H9 (cell line): ENCODE results near the gene PRKAG2. TPM values are rescaled to one million over a fixed set of nuclear protein-coding genes. Genes with fewer than 3 reads are reported as not detected.
A peak's percentile ranks its signal among the peaks of the same experiment; 100 is the strongest.

Experiments
- DNase-seq: peaks from one replicate; pipeline ENCODE4 v3.0.0-alpha.2; 2017
- H2AFZ ChIP-seq: one replicate; pipeline ENCODE4 v1.6.1; 2013; ENCODE audit warnings: mild to moderate bottlenecking, low read length, control low read depth, moderate library complexity
- H2AK5ac ChIP-seq: 2 replicates; pipeline ENCODE4 v1.6.1; 2013; ENCODE audit warnings: low read length, control low read depth, mixed read lengths; ENCODE audit not compliant: insufficient read length
- H2BK120ac ChIP-seq: one replicate; pipeline ENCODE4 v1.6.1; 2013; ENCODE audit warnings: low read depth, mild to moderate bottlenecking, low read length, control low read depth, inconsistent platforms; ENCODE audit not compliant: poor library complexity, severe bottlenecking
- H2BK12ac ChIP-seq: 2 replicates; pipeline ENCODE4 v1.6.1; 2013; ENCODE audit warnings: low read length, control low read depth, mixed read lengths, low read depth; ENCODE audit not compliant: insufficient read length
- H2BK15ac ChIP-seq: 2 replicates; pipeline ENCODE4 v1.6.1; 2013; ENCODE audit warnings: low read depth, low read length, control low read depth
- H2BK20ac ChIP-seq: one replicate; pipeline ENCODE4 v1.6.1; 2013; ENCODE audit warnings: low read depth, mild to moderate bottlenecking, low read length, control low read depth, inconsistent platforms; ENCODE audit not compliant: poor library complexity, severe bottlenecking
- H2BK5ac ChIP-seq: 2 replicates; pipeline ENCODE4 v1.6.1; 2013; ENCODE audit warnings: low read length, control low read depth, mixed read lengths; ENCODE audit not compliant: insufficient read length
- H3K14ac ChIP-seq: 2 replicates; pipeline ENCODE4 v1.6.1; 2013; ENCODE audit warnings: low read length, control low read depth; ENCODE audit not compliant: insufficient read depth
- H3K18ac ChIP-seq: 2 replicates; pipeline ENCODE4 v1.6.1; 2013; ENCODE audit warnings: low read depth, mild to moderate bottlenecking, mixed read lengths, low read length, control low read depth; ENCODE audit not compliant: insufficient read length
- H3K23ac ChIP-seq: 2 replicates; pipeline ENCODE4 v1.6.1; 2013; ENCODE audit warnings: low read length, control low read depth, mixed read lengths, low read depth; ENCODE audit not compliant: insufficient read length
- H3K23me2 ChIP-seq: 2 replicates; pipeline ENCODE4 v1.6.1; 2013; ENCODE audit warnings: low read depth, mild to moderate bottlenecking, mixed read lengths, low read length, control low read depth; ENCODE audit not compliant: insufficient read length, poor library complexity, severe bottlenecking
- H3K27ac ChIP-seq: 2 replicates; pipeline ENCODE4 v1.5.1; 2013; ENCODE audit warnings: low read length, control low read depth, mixed read lengths, low read depth; ENCODE audit not compliant: insufficient read length
- H3K27me3 ChIP-seq: 2 replicates; pipeline ENCODE4 v1.6.1; 2013; ENCODE audit warnings: low read length, control low read depth, inconsistent platforms; ENCODE audit not compliant: insufficient read depth
- H3K4ac ChIP-seq: 2 replicates; pipeline ENCODE4 v1.6.1; 2013; ENCODE audit warnings: low read depth, mild to moderate bottlenecking, control low read depth, inconsistent platforms, low read length, moderate library complexity
- H3K4me1 ChIP-seq: 2 replicates; pipeline ENCODE4 v1.6.1; 2013; ENCODE audit warnings: low read length, control low read depth, inconsistent platforms; ENCODE audit not compliant: insufficient read depth
- H3K4me2 ChIP-seq: 2 replicates; pipeline ENCODE4 v1.6.1; 2013; ENCODE audit warnings: low read length, control low read depth, mixed read lengths; ENCODE audit not compliant: insufficient read length, insufficient read depth
- H3K56ac ChIP-seq: 2 replicates; pipeline ENCODE4 v1.6.1; 2013; ENCODE audit warnings: low read depth, mild to moderate bottlenecking, mixed read lengths, low read length, control low read depth; ENCODE audit not compliant: insufficient read length
- H3K79me1 ChIP-seq: 2 replicates; pipeline ENCODE4 v1.6.1; 2013; ENCODE audit warnings: low read depth, mild to moderate bottlenecking, moderate library complexity, low read length, control low read depth, inconsistent platforms; ENCODE audit not compliant: insufficient read depth, poor library complexity, severe bottlenecking
- H3K79me2 ChIP-seq: 2 replicates; pipeline ENCODE4 v1.6.1; 2013; ENCODE audit warnings: low read length, control low read depth, inconsistent platforms; ENCODE audit not compliant: insufficient read depth
- H3K9ac ChIP-seq: 2 replicates; pipeline ENCODE4 v1.6.1; 2013; ENCODE audit warnings: low read length, control low read depth, mixed read lengths; ENCODE audit not compliant: insufficient read length; ENCODE audit errors: extremely low read depth
- H3K9me3 ChIP-seq: one replicate; pipeline ENCODE4 v1.6.1; 2013; ENCODE audit warnings: low read depth, low read length, inconsistent platforms; ENCODE audit not compliant: control insufficient read depth
- H3T11ph ChIP-seq: one replicate; pipeline ENCODE4 v1.6.1; 2013; ENCODE audit warnings: mild to moderate bottlenecking, low read length, control low read depth, inconsistent platforms
- H4K20me1 ChIP-seq: one replicate; pipeline ENCODE4 v1.6.1; 2013; ENCODE audit not compliant: control insufficient read depth, insufficient read length, insufficient read depth
- H4K5ac ChIP-seq: 2 replicates; pipeline ENCODE4 v1.6.1; 2013; ENCODE audit warnings: low read depth, mild to moderate bottlenecking, mixed read lengths, low read length, control low read depth; ENCODE audit not compliant: insufficient read length
- H4K8ac ChIP-seq: replicated peaks from 2 replicates; pipeline ENCODE4 v1.6.1; 2013; ENCODE audit warnings: low read length, control low read depth, mixed read lengths, low read depth; ENCODE audit not compliant: insufficient read length
- H4K91ac ChIP-seq: 2 replicates; pipeline ENCODE4 v1.6.1; 2013; ENCODE audit warnings: low read depth, mild to moderate bottlenecking, moderate library complexity, mixed read lengths, low read length, control low read depth; ENCODE audit not compliant: insufficient read length
- H3K27ac Mint-ChIP-seq, 3 experiments: 2 replicates in 2 of 3; 3 replicates in 1 of 3; pipeline ENCODE4 v1.8.0; 2020 to 2021; ENCODE audit warnings: mixed read lengths in 3 of 3, mild to moderate bottlenecking in 1 of 3, moderate library complexity in 1 of 3
- H3K27me3 Mint-ChIP-seq: 2 replicates; pipeline ENCODE4 v1.8.0; 2021; ENCODE audit warnings: low read depth, mild to moderate bottlenecking, moderate library complexity, mixed read lengths
- H3K36me3 Mint-ChIP-seq, 3 experiments: 2 replicates in 2 of 3; 3 replicates in 1 of 3; pipeline ENCODE4 v1.8.0; 2020 to 2021; ENCODE audit warnings: low read depth in 3 of 3, mixed read lengths in 3 of 3; ENCODE audit not compliant: insufficient read depth in 1 of 3
- H3K4me1 Mint-ChIP-seq, 2 experiments: 2 replicates each; pipeline ENCODE4 v1.8.0; 2020; ENCODE audit warnings: mixed read lengths in 2 of 2
- H3K4me3 Mint-ChIP-seq, 2 experiments: 2 replicates in 1 of 2; 3 replicates in 1 of 2; pipeline ENCODE4 v1.8.0; 2020 to 2021; ENCODE audit warnings: mild to moderate bottlenecking in 2 of 2, mixed read lengths in 2 of 2, moderate library complexity in 1 of 2
- H3K9me3 Mint-ChIP-seq, 2 experiments: 2 replicates in 1 of 2; 3 replicates in 1 of 2; pipeline ENCODE4 v1.8.0; 2020; ENCODE audit warnings: mild to moderate bottlenecking in 2 of 2, mixed read lengths in 2 of 2, moderate library complexity in 1 of 2
- CTCF ChIP-seq: fragments of 200-600 bp; sonication (generic); conservative IDR thresholded peaks from 3 replicates; pipeline ENCODE4 v1.8.0; 2021; ENCODE audit warnings: antibody characterized with exemption, mild to moderate bottlenecking
- WGBS: extraction: QIAGEN DNeasy Blood & Tissue Kit; methylation state at CpG from one replicate; pipeline ENCODE4 v1.1.7; 2013; ENCODE audit warnings: missing lambda C conversion rate, low lambda C conversion rate, mixed read lengths; ENCODE audit not compliant: insufficient read length; ENCODE audit errors: extremely low coverage; 5-methylcytosine and 5-hydroxymethylcytosine counted together
- total RNA-seq: library from RNA; stranded (reverse); gene quantifications from 2 replicates; pipeline ENCODE4 v1.2.1, GENCODE V29; 2021

The PRKAG2 gene
- total RNA-seq, 1 experiment from 2014 or later: 11.8 TPM

GRCh38 chr7:151849008-151849878 is 27.7 kb downstream of the PRKAG2 start:
- Histone ChIP-seq H4K8ac (no peak overlapping the region), H3T11ph (no peak overlapping the region), H3K27ac (no peak overlapping the region), H3K79me1 (no peaks in the 10 kb centered on the region), H2AK5ac (no peak overlapping the region), H3K9ac (no peak overlapping the region), H3K4ac (no peak overlapping the region), H3K79me2 (no peaks in the 10 kb centered on the region), H4K91ac (no peak overlapping the region), H3K56ac (no peak overlapping the region), H2BK5ac (no peak overlapping the region), H3K23ac (no peak overlapping the region), H3K9me3 (no peaks in the 10 kb centered on the region), H4K20me1 (no peaks in the 10 kb centered on the region), H3K23me2 (no peaks in the 10 kb centered on the region), H2BK120ac (no peak overlapping the region), H3K18ac (no peak overlapping the region), H3K4me2 (no peak overlapping the region), H3K27me3 (no peaks in the 10 kb centered on the region), H4K5ac (no peak overlapping the region), H3K4me1 (no peaks in the 10 kb centered on the region), H3K14ac (no peak overlapping the region), H2BK20ac (no peak overlapping the region), H2BK15ac (no peak overlapping the region), H2AFZ (no peak overlapping the region), H2BK12ac (no peak overlapping the region)
- no peak for TF ChIP-seq CTCF
- Mint-ChIP-seq H3K36me3 (no peaks in the 10 kb centered on the region), H3K9me3 (no peaks in the 10 kb centered on the region), H3K4me1 (peaks cover 0 to 10% of the 10 kb centered on the region in 2 experiments; a peak in 2 of 4 replicates), H3K4me3 (no peak overlapping the region), H3K27ac (peak overlapping the region in 1 of 3 experiments; percentile 11; a peak in 1 of 7 replicates), H3K27me3 (peaks cover 5% of the 10 kb centered on the region)
- DNase-seq: no peak
- WGBS: no CpG with 5 or more reads among the region's 26 CpGs
